HG02759 (cell line): ENCODE data around the gene ALDOB.

Source experiments
- ATAC-seq: cut with Tn5 transposase; IDR thresholded peaks from one replicate; pipeline ENCODE4 v1.9.1; 2021; ENCODE audit warnings: mild to moderate bottlenecking, moderate library complexity; ENCODE audit not compliant: unreplicated experiment

Gene ALDOB

DNA sequence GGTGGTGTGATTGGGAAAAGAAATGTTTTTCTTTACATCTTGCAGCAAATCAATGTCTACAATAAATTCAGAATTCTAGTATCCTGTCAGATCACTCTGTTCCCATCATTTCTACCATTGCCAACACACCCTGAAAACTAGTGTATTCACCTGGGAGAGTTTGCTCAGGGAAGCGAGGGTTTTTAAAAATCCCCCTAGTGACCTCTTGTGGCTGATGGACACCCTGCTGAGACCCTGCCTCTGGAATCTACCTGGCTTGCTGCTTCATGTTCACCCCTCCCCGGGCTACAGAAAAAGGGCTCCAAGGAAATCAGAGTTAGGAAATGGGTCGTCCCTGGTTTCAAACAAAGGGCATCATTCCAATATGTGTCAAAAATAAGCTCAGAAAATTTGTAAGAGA is 21.4 kb upstream of the ALDOB start:
- ATAC-seq = no peak

DNA sequence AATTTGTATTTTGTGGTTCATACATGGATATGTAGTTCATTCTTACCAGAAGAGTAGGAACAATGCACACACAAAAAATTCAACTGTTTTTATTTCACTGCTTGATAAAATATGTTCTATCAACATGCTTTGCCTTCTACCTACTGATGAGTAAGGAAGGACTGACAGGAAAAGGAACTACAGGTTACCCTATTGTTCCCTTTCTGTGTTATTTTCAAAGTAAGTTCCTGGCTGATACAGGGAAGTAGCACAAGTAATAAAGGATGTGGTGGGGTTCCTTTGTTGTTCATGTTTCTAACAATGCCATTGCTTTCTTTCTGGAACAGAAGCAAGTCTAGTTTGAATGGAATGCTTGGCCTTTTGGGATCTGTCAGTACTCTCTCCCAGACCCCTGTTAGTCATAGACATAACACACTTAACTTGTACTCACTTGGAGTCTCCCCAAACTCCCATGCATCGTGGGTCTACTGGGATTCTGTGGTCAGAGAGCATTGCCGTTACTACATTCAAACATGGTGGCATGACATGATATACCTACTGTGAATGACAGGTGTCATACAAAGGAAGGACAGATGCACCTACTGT is 20.2 kb upstream of the ALDOB start:
- ATAC-seq = no peak

DNA sequence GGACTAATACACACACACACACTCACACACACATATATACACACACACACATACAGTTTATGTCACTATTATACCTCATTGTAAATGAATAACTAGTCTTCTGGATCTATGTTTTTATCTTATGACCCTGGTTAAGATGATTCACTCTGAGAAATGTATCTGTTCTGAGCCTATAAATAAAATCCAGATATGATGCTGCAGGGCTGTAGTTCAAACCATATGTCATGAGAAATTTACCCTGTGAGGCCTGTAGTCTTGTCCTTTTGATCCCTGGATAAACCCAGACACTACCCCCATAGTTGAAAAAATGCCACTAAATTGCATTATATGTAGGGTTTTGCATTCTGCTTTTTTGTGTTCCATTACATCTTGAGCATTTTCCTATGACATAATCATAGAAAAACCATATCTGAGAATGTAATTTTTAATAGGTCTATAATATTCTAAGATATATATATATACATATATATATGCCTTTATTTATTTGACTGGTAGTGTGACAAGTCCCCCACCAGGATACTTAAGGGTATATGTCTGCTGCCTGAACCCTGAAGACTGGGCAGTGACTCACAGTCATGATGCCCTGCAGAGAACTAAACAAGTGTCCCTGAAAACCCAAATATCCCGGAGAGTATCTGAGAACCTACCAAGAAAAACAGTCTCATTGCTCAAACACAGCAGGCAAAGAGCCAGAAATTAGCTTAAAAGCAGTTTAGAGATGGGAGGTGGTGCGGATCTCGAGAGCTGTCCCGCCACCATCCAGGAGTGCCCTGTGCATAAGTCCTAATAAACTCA is 18.4 kb upstream of the ALDOB start:
- no peak for ATAC-seq

DNA sequence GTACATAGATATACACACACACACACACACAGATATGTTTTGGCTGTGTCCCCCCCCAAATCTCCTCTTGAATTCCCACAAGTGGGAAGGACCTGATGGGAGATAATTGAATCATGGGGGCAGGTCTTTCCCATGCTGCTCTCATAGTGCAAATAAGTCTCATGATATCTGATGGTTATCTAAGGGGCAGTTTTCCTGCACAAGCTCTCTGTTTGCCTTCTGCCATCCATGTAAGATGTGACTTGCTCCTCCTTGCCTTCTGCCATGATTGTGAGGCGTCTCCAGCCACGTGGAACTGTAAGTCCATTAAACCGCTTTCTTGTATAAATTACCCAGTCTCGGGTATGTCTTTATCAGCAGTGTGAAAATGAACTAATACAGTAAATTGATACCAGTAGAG is 15.9 kb upstream of the ALDOB start:
- no peak for ATAC-seq

DNA sequence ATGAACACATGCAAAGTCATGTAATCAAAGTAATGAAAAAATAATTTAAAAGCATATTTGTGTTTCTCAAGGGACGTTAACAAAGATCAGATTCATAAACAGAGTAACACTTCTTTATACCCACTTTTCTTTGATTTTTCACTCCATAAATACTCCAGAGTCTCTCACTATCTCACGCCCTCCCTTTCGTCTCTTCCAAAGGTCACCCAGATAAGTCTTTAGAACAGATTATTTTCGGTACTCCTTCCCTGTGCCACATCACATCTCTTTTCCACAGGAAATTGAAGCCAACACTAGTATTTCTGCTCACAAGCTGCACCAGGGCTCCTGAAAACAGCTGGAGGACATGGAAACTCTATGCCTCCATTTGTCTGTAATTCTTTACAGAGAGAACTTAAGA is 15.4 kb upstream of the ALDOB start:
- no peak for ATAC-seq

DNA sequence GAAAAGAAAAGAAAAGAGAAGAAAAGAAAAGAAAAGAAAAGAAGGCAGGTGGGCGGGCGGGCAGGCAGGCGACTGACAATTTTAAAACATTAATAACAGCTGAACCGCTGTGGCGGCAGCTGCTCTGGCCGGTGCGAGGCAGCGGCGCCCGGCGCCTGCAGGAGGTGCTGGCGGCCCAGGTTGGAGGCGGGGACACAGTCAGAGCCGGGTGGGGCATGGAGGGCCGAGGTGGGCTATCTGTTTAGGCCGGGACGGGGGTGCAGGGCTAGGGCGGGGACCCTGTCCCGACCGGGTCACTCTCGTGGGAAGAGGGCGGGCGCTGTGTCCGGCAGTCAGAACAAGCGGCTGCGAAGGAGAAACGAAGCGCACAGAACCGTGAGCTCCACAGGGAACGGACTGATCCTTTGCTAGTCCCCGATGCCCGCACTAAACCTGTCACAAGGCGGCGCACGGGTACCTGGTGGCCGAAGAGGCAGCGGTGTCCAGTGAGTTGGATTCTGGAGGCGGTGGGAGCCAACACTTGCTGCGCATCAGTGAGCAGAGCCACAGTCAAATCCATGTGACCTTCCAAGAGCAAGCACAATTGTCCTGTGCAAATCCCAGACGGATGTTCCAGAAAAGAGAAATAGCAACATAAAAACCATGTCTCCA is 13.6 kb upstream of the ALDOB start:
- peak; percentile 99 for ATAC-seq

DNA sequence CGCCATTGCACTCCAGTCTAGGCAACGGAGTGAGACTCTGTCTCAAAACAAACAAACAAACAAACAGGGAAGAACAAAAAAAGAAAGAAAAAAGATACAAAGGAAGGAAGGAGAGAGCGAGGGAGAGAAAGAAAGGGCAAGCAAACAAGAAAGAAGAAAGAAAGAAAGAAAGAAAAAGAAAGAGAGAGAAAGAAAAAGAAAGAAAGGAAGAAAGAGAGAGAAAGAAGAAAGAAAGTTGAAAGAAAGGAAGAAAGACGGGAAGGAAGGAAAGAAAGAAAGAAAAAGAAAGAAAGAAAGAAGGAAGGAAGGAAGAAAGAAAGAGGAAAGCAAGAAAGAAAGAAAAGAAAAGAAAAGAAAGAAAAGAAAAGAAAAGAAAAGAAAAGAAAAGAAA is 13.1 kb upstream of the ALDOB start:
- ATAC-seq = no peak

DNA sequence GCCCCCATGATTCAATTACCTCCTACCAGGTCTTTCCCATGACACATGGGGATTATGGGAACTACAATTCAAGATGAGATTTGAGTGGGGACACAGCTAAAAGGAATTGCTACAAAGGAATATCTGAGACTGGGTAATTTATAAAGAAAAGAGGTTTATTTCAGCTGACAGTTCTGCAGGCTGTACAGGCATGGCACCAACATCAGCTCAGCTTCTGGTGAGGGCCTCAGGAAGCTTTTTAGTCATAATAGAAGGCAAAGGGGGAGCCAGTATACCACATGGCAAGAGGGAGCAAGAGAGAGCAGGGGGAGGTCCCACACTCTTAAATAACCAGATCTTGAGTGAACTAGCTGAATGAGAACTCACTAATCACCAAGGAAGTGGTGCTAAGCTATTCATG is 11.2 kb upstream of the ALDOB start:
- ATAC-seq = no peak

DNA sequence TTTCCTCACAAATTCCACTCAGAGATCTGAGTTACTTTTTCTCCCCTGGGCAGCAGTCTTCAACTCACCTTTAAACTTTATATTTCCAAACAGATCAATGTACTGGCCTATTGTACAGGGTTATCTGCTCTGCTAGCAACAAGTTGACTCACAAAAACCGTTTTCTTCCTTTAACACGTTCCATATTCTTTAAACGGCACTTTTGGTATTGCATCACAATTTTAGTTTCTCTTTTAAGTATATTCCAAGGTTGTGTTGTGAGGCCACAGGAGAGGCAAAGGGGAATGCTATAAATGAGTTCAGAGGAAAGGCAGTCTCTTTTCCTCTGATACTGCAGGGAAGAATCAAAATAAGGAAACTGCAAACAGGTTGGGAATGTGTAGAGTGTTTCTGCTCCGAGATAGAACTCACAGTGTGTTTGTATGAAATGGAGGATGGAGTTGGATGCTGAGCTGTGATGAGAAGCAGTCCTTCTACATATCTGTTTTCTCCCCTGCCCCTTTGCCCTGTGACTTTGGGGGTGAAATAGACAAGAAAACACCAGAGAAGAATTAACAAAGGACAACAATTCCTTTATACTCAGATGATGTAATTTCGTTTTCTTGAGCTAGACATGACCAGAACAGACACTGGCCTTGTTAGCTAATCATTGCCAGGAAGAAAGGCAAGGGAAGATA is 9.9 kb upstream of the ALDOB start:
- no peak for ATAC-seq

DNA sequence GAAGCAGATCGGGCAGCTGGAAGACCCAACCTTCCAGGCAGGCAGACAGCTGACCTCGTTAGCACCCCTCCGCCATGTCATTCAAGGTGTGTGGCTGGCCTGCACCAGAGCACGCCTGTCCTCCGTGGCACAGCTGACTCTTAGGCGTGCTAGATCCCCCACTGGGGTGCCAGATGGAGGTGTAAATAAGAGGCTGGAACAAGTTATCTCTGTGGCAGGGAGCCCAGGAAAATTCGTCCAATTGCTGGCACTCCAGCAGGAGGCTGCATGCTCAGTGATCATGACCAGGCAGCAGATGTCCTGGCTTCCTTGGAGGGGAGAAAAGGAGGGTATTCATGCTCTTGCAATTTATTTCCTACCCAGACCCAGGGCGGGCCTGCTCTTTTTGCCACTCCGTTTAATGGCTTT is 7.8 kb upstream of the ALDOB start:
- ATAC-seq = no peak

DNA sequence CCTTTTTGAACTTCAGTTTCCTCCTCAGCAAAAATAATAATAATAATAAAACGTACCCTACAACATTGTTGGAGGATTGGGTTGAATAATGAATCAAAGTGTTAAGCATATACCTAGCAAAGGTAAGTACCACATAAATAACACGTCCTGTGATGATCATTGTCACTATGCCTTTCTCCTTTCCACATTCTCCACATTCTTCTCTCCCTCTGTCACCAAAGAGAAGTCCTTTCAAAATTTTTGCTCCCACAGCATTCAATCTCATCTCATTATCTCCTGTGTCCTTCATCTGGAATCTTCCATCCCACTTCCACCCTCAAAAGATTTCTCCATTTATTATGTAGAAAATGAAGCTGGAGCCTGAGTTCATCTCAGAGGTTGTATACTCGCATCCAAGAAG is 7.2 kb upstream of the ALDOB start:
- no peak for ATAC-seq

DNA sequence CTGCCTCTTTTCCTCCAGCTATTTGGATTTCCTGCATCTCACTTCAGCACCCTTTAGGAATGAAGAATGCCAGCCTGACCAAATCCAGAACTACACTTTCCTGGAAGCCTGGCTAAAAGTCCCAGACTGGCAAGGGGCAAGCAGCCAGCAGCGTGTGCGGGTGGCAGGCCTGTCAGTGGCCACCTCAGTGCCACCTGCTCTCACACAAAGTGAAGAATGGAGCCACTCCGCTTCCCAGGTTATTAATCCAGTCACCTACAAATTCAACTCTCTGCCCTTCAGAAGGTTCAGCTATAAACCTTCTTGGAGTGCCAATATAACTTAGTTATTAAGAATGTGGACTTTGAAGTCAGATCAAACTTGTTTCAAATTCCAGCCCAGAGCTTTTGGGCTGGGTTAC is 6.7 kb upstream of the ALDOB start:
- ATAC-seq = no peak

DNA sequence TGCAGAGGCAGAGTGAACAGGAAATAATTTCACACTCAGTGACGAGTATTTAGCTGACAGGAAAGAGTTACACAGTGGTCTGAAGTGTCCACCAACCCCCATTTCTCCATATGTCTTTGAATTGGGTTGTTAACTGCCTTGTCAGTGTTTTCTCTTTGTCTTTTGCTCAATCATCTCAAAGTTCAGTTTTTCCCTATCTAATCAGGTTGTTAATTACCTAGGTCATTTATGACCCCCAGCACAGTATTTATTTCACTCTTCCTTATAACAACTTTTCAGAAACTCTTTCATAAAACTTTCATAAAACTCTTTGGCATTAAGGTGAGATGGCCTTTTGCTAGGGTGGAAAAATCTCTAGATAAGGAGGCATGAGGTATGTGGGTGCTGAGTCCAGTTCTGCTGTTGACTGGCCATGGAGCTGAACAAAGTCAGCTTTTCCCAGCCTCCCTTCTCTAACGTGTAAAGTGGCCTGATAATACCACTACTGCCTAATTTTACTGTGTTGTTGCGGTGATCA is 5.2 kb upstream of the ALDOB start:
- no peak for ATAC-seq

DNA sequence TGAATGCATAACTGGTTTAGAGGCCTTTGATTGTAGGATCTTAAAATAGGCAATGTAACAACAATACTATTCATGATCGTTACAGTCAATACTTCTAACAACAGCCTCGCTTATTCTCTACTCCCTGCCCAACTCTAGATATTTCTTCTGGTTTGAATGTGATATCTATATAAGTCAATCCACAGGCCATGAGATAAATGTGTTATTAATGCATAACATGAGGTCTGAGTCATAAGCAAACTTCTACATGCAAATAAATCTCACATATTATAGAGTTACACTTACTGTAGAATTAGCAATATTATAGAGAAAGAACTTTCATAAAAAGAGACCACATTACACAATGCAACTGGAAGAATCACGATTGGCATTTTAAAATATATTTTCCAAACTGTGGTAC is 2.9 kb upstream of the ALDOB start:
- no peak for ATAC-seq

DNA sequence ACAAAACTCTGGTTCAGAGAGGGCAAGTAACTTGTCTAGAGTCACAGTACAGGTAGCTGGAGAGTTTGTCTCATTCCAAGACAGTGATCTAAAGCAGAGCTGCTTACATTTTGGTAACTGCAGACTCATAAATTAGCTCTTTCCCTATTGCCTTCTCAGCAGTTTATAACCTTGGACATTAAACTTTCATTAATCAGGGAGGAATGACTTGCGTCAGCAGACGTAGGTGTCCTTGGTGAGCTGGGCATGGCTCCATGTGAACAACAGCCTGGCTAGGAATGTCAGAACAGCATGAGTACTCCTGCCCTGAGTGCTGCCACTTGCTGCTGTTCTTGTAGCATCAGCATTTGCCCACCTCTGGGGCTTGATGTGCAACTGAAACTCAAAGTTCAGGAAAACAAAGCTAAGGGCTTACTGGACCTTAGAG is 2.2 kb upstream of the ALDOB start:
- ATAC-seq = no peak

DNA sequence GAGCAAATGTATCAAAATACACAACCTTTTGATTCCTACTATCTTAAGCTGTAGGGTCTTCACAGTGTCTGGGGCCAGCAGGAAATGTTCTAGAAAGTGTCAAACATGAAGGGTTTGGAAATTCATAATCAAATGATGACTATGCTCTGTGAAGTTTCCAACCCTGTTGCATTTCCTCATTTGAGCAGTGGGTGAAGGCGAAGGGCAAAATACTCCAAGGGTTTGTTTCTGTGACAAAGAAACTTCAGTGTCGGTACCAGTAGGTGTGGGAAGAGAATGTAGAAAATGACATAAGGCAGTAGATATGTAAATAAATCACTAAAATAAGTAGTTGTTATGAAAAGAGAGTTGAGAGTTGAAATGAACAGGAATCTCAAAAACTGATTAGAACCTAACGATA is 576 bp downstream of the ALDOB start:
- no peak for ATAC-seq

DNA sequence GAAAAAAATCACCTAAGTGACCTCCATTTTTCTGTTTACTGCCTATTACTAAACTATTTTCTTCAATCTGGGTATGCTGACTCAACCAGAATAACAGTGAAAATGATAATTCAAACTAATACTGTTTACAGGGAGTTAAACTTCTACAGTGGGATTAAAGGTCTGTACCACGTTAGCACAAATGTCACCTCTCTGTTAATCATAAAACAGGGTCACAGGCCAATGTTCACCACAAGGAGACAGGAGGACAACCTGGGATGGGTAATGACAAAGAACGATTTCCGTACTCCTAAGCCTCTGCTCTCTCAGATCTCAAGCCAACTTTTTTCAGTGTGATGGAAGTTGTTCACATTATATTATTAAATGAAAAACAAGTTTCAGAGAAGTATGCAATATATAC is 2.3 kb downstream of the ALDOB start:
- no peak for ATAC-seq

DNA sequence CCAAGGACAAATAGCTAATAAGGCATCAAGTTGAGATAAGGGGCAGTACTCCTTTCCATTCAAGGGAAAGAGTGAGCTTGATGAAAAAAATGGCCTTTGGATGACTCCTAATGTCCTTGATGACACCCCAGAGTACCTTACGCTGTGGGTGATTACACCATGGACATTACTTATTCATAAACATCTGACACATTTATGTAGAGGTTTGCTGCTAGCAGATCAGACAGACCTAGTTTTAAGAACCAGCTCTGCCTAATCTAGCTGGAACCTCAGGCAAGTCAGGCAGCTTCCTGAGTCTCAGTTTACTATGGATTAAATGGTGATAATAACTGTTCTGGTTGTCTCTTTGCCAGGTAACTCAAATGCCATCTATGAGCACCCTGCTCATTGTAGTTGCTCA is 2.8 kb downstream of the ALDOB start:
- ATAC-seq = no peak

DNA sequence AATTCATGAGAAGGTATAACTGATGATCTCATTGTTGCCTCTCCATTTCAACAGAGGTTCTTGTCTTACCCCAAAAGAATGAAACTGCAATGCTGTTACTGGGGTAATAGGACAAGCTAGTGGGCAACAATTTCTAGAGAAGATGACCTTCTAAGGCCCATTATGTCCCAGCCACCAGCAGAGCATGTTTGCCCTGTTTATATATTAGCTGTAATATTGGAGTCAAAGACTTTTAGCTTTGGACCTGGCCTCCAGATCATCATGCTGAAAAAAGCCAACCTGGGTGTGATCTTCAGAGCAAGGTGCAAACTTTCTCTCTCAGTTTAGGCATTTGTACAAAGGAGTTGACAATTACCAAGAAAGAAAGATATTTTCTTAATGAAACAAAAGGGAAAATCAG is 3.4 kb downstream of the ALDOB start:
- no peak for ATAC-seq

DNA sequence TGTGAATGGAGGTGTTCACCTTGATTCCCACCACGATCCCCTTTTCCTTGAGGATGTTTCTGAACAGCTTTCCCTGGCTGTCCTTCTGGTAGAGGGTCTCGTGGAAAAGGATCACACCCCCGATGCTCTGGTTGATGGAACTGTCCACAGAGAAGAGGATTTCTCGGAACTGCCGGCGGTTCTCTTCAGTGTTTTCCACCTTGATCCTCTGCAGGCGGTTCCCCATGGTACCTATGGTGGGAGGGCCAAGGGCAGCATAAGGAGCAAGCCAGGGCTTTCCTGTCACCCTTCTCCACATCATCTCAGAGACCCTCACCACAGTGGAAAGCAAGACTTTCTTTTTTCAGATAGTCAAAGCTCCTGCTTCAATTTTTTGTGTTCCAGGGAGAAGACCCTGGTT is 5.8 kb downstream of the ALDOB start:
- no peak for ATAC-seq

DNA sequence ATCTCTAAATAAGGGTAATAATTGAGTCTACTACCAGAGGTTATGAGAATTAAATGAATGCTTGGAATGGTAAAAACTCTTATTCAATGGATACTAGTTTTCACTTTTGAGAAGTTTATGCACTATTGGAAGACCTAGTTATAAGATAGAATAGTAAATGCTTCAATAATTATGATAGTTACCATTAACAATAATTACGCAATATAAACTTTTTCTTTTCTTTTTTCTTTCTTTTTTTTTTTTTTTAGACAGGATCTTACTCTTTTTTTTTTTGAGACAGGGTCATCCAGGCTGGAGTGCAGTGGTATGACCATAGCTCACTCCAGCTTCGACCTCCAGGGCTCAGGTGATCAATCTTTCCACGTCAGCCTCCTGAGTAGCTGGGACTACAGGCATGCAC is 6.7 kb downstream of the ALDOB start:
- no peak for ATAC-seq
